ENCODE results near the gene DENND2D. TPM values are rescaled to one million over a fixed set of nuclear protein-coding genes. Genes with fewer than 3 reads are reported as not detected.

Gene DENND2D
- total and polyA plus RNA-seq, 2 donors (not counting 3 experiments of a cell fraction or from before 2014, with no cell fraction given) = 0.41 to 1.00 TPM

DNA sequence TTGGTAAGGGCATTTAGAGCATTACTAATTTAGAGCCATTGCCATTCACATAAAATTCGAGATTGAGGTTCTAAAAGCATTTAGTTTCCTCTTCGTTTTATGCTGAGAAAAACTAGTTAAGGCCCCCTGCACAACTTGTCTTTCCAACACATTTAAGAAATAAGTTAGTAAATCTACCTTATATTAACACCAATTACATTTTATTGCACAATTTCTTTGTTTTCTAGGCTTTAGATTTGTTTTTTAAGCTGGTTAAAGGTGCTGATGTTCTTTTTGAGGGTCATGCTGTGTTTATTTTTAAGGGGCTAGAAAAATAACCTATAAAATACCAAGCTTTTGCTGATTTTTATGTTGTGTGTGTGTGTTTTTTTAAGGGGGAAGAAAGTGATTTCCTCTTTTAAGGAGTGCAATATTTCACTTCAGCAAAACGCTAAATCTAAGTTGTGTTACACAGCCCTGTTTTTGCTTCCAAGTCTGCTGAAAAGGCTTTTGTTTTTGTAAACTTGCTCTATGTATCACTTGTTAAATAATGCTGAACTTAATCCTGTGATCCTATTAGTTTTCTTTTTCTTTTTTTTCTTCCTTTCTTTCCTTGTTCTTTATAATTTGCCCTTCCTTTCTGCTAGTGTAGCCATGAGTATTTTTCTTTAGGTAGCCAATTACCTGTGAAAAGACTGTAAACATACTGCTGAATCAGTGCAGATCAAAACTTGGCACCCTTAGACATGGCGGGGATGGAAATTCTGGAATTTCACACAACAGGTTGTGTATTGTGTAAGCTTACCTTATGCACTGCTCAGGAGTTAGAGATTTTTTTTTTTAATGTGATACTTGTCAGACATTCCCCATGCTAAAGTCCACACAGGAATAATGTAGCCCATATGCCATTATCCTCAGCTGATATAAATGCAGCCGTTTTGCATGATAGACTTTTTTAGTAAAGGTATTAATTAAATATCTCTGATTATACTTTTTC is 58.9 kb downstream of the DENND2D start:
- H3K4me2 ChIP-seq (ENCODE audit: insufficient read depth, low read length) = peak overlapping the region; percentile 92
- dilution Hi-C loops (cut with MboI; ENCODE audit: extremely low pct_ligation_motif_present, low sequenced_read_pairs) (no loop called here), intact Hi-C loops (cut with micrococcal nuclease) (loop anchor here (5.0 kb wide), 1 partner anchor 179 kb away; the partner anchor contains the start of gene LRIF1)
- CTCF ChIA-PET = no interaction called here
- H3K36me3 ChIP-seq (ENCODE audit: control insufficient read depth in 2 of 2, extremely low read depth in 1 of 2, insufficient read depth in 2 of 2, low read length in 2 of 2) = no peaks in the 10 kb centered on the region
- H4K20me1 ChIP-seq (replicated peaks; ENCODE audit: control insufficient read depth, extremely low read depth, insufficient read depth, low read length) = no peaks in the 10 kb centered on the region
- H3K9me1 ChIP-seq (replicated peaks; ENCODE audit: control insufficient read depth, extremely low read depth, insufficient read depth, low read length) = no peaks in the 10 kb centered on the region
- no peak overlapping the region for H3K27ac ChIP-seq (ENCODE audit: insufficient read depth, low read depth, low read length)
- no TSS peak for BruUV-seq (replicated peaks)
- H3K4me3 ChIP-seq (replicated peaks in 1 of 3; ENCODE audit: insufficient read depth in 1 of 3, low read depth in 1 of 3, low read length in 3 of 3) = peak overlapping the region in 2 of 3 experiments; percentile 88 to 93
- POLR2A ChIA-PET = no interaction called here
- no peaks in the 10 kb centered on the region for H3K9me3 ChIP-seq (replicated peaks; ENCODE audit: control insufficient read depth, insufficient read depth, low read length)
- peak overlapping the region; percentile 90 for H3K9ac ChIP-seq (replicated peaks; ENCODE audit: extremely low read depth, insufficient read depth, low read length)
- no peak for TF ChIP-seq POLR2AphosphoS5 (IDR thresholded peaks at IDR 0.05; ENCODE audit: insufficient read depth, low read depth, low read length)
- peaks cover 73% of the 10 kb centered on the region for H3K79me2 ChIP-seq (ENCODE audit: control insufficient read depth, insufficient read depth, low read length)
- peaks cover 18% of the 10 kb centered on the region for H3K4me1 ChIP-seq (ENCODE audit: control insufficient read depth, extremely low read depth, insufficient read depth, low read length)
- no peaks in the 10 kb centered on the region for H3K27me3 ChIP-seq (ENCODE audit: control insufficient read depth in 2 of 2, insufficient read depth in 2 of 2, low read length in 2 of 2)
- H2AFZ ChIP-seq (ENCODE audit: low read depth, low read length) = no peak overlapping the region
- FAIRE-seq = no peak
- DNase-seq (ENCODE audit: low read depth, low spot score) = peak; percentile 3

DNA sequence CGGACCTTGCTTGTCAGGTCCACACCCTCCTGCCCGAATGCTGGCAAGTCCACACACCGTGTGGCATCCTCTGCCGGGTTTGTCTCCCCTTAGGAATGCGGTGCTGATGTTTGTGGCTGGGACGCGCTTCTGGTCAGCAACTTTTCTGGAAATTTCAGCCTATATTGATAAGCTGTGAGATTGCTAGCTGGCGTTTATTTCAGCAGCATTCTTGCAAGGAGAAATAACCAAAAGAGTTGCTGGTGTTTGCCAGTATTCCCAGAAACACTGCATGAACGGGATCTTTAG is 59.8 kb downstream of the DENND2D start:
- H2AFZ ChIP-seq (ENCODE audit: low read depth, low read length) = peak overlapping the region; percentile 95
- TF ChIP-seq POLR2AphosphoS5 (IDR thresholded peaks at IDR 0.05; ENCODE audit: insufficient read depth, low read depth, low read length) = no peak
- TF ChIP-seq EZH2 (IDR thresholded peaks at IDR 0.05; ENCODE audit: borderline replicate concordance, low read depth, low read length, severe bottlenecking) = no peak
- no peak for TF ChIP-seq POLR2A (IDR thresholded peaks at IDR 0.05; ENCODE audit: low read depth, low read length)
- no peak for TF ChIP-seq FOS (IDR thresholded peaks at IDR 0.05; ENCODE audit: borderline replicate concordance, insufficient read depth, low read length)
- TF ChIP-seq MYC (IDR thresholded peaks at IDR 0.05; ENCODE audit: low read depth, low read length) = no peak
- TF ChIP-seq, protein P1, sequence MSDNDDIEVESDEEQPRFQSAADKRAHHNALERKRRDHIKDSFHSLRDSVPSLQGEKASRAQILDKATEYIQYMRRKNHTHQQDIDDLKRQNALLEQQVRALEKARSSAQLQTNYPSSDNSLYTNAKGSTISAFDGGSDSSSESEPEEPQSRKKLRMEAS (IDR thresholded peaks at IDR 0.05; ENCODE audit: insufficient read depth, insufficient read length) = no peak
- no peak for TF ChIP-seq GATA2 (IDR thresholded peaks at IDR 0.05; ENCODE audit: insufficient read depth, insufficient read length, low read depth, low read length)
- TF ChIP-seq, protein P2, sequence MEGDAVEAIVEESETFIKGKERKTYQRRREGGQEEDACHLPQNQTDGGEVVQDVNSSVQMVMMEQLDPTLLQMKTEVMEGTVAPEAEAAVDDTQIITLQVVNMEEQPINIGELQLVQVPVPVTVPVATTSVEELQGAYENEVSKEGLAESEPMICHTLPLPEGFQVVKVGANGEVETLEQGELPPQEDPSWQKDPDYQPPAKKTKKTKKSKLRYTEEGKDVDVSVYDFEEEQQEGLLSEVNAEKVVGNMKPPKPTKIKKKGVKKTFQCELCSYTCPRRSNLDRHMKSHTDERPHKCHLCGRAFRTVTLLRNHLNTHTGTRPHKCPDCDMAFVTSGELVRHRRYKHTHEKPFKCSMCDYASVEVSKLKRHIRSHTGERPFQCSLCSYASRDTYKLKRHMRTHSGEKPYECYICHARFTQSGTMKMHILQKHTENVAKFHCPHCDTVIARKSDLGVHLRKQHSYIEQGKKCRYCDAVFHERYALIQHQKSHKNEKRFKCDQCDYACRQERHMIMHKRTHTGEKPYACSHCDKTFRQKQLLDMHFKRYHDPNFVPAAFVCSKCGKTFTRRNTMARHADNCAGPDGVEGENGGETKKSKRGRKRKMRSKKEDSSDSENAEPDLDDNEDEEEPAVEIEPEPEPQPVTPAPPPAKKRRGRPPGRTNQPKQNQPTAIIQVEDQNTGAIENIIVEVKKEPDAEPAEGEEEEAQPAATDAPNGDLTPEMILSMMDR (IDR thresholded peaks at IDR 0.05; ENCODE audit: extremely low read depth in 1 of 2, insufficient read depth in 1 of 2, low read depth in 1 of 2, low read length in 2 of 2) = no peak
- TF ChIP-seq JUN (IDR thresholded peaks at IDR 0.05; ENCODE audit: borderline replicate concordance, insufficient read depth, insufficient read length, low read depth) = no peak
- H3K9ac ChIP-seq (replicated peaks; ENCODE audit: extremely low read depth, insufficient read depth, low read length) = peak overlapping the region; percentile 90
- POLR2A ChIA-PET = no interaction called here
- H3K9me3 ChIP-seq (replicated peaks; ENCODE audit: control insufficient read depth, insufficient read depth, low read length) = no peaks in the 10 kb centered on the region
- dilution Hi-C loops (cut with MboI; ENCODE audit: extremely low pct_ligation_motif_present, low sequenced_read_pairs) = no loop called here
- H3K36me3 ChIP-seq (ENCODE audit: control insufficient read depth in 2 of 2, extremely low read depth in 1 of 2, insufficient read depth in 2 of 2, low read length in 2 of 2) = peaks cover 0 to 2% of the 10 kb centered on the region in 2 experiments
- intact Hi-C loops (cut with micrococcal nuclease) = loop anchor here (1.0 to 5.0 kb wide), 2 partner anchors 8 to 178 kb away; partner anchors contain the start of gene LRIF1
- no peaks in the 10 kb centered on the region for H3K27me3 ChIP-seq (ENCODE audit: control insufficient read depth in 2 of 2, insufficient read depth in 2 of 2, low read length in 2 of 2)
- H3K4me1 ChIP-seq (ENCODE audit: control insufficient read depth, extremely low read depth, insufficient read depth, low read length) = peaks cover 18% of the 10 kb centered on the region
- FAIRE-seq (peak; percentile 76), DNase-seq (ENCODE audit: low read depth, low spot score) (peak; percentile 68)
- no TSS peak for BruUV-seq (replicated peaks)
- peak overlapping the region; percentile 92 for H3K4me2 ChIP-seq (ENCODE audit: insufficient read depth, low read length)
- no peaks in the 10 kb centered on the region for H3K9me1 ChIP-seq (replicated peaks; ENCODE audit: control insufficient read depth, extremely low read depth, insufficient read depth, low read length)
- CTCF ChIA-PET = no interaction called here
- H3K79me2 ChIP-seq (ENCODE audit: control insufficient read depth, insufficient read depth, low read length) = peaks cover 66% of the 10 kb centered on the region
- no peaks in the 10 kb centered on the region for H4K20me1 ChIP-seq (replicated peaks; ENCODE audit: control insufficient read depth, extremely low read depth, insufficient read depth, low read length)
- H3K4me3 ChIP-seq (replicated peaks in 1 of 3; ENCODE audit: insufficient read depth in 1 of 3, low read depth in 1 of 3, low read length in 3 of 3) = peak overlapping the region; percentile 70 to 93 (median 88)
- H3K27ac ChIP-seq (ENCODE audit: insufficient read depth, low read depth, low read length) = no peak overlapping the region

Data from endothelial cell of umbilical vein (primary cell).